GM23338 (cell line): ENCODE measurements around the gene ASAP2. TPM values are rescaled to one million over a fixed set of nuclear protein-coding genes. Genes with fewer than 3 reads are reported as not detected.

Experiments
- ATAC-seq: fragments of 200-7000 bp; cut with Tn5 transposase; 3 replicates; pipeline ENCODE4 v1.9.1; 2020
- DNase-seq: peaks from one replicate; pipeline ENCODE4 v3.0.0-alpha.2; 2015; ENCODE audit warnings: low spot score
- H2AFZ ChIP-seq: fragments of 200-600 bp; sonication (generic); 2 replicates; pipeline ENCODE4 v1.8.0; 2016; ENCODE audit warnings: antibody characterized with exemption, mild to moderate bottlenecking, moderate library complexity
- H3F3A ChIP-seq: fragments of 200-600 bp; sonication (generic); replicated peaks from 2 replicates; pipeline ENCODE4 v1.8.0; 2017; ENCODE audit warnings: antibody characterized with exemption, mixed run types, low read depth
- H3K27ac ChIP-seq: fragments of 200-600 bp; sonication (generic); 2 replicates; pipeline ENCODE4 v1.6.1; 2016; ENCODE audit warnings: low read depth
- H3K27me3 ChIP-seq: fragments of 200-600 bp; sonication (generic); 2 replicates; pipeline ENCODE4 v1.8.0; 2016; ENCODE audit warnings: mild to moderate bottlenecking, mixed run types, moderate library complexity; ENCODE audit not compliant: insufficient read depth
- H3K36me3 ChIP-seq: fragments of 200-600 bp; sonication (generic); 2 replicates; pipeline ENCODE4 v1.8.0; 2016; ENCODE audit warnings: mild to moderate bottlenecking; ENCODE audit not compliant: insufficient read depth
- H3K4me1 ChIP-seq: fragments of 200-600 bp; sonication (generic); 2 replicates; pipeline ENCODE4 v1.8.0; 2016; ENCODE audit warnings: mild to moderate bottlenecking, moderate library complexity; ENCODE audit not compliant: insufficient read depth
- H3K4me2 ChIP-seq: fragments of 200-600 bp; sonication (generic); 2 replicates; pipeline ENCODE4 v1.7.1; 2017; ENCODE audit warnings: mixed run types
- H3K4me3 ChIP-seq: fragments of 200-600 bp; sonication (generic); 2 replicates; pipeline ENCODE4 v1.6.1; 2016; ENCODE audit warnings: mixed run types
- H3K79me2 ChIP-seq: fragments of 200-600 bp; sonication (generic); replicated peaks from 2 replicates; pipeline ENCODE4 v1.8.0; 2017; ENCODE audit warnings: mild to moderate bottlenecking; ENCODE audit not compliant: insufficient read depth
- H3K9me2 ChIP-seq: fragments of 200-600 bp; sonication (generic); 2 replicates; pipeline ENCODE4 v1.8.0; 2017; ENCODE audit not compliant: insufficient read depth
- H4K20me1 ChIP-seq: fragments of 200-600 bp; sonication (generic); replicated peaks from 2 replicates; pipeline ENCODE4 v1.8.0; 2017; ENCODE audit warnings: mild to moderate bottlenecking; ENCODE audit not compliant: insufficient read depth
- H3K27ac Mint-ChIP-seq: 2 replicates; pipeline ENCODE4 v1.8.0; 2020; ENCODE audit warnings: inconsistent platforms, mild to moderate bottlenecking, moderate library complexity, mixed read lengths
- H3K27me3 Mint-ChIP-seq: 3 replicates; pipeline ENCODE4 v1.8.0; 2022; ENCODE audit warnings: low read depth, mild to moderate bottlenecking, moderate library complexity, mixed read lengths, inconsistent platforms; ENCODE audit not compliant: insufficient read depth, poor library complexity
- H3K36me3 Mint-ChIP-seq: 3 replicates; pipeline ENCODE4 v1.8.0; 2021; ENCODE audit warnings: low read depth, mild to moderate bottlenecking, inconsistent platforms, moderate library complexity, mixed read lengths
- H3K4me1 Mint-ChIP-seq: 3 replicates; pipeline ENCODE4 v1.8.0; 2020; ENCODE audit warnings: mild to moderate bottlenecking, inconsistent platforms, mixed read lengths
- H3K4me3 Mint-ChIP-seq: 3 replicates; pipeline ENCODE4 v1.8.0; 2021; ENCODE audit warnings: moderate library complexity, mild to moderate bottlenecking, inconsistent platforms, mixed read lengths
- H3K9me3 Mint-ChIP-seq: 3 replicates; pipeline ENCODE4 v1.8.0; 2020; ENCODE audit warnings: moderate library complexity, mild to moderate bottlenecking, inconsistent platforms, mixed read lengths
- CREB1 ChIP-seq: fragments of 250-450 bp; sonication (Bioruptor Pico); IDR thresholded peaks from 2 replicates; pipeline ENCODE4 v1.5.0; 2020; ENCODE audit warnings: low read depth, mild to moderate bottlenecking, moderate library complexity
- EZH2 ChIP-seq: fragments of 200-600 bp; sonication (generic); IDR thresholded peaks from one replicate; pipeline ENCODE4 v1.8.0; 2017; ENCODE audit warnings: antibody characterized with exemption, mild to moderate bottlenecking, low read depth; ENCODE audit not compliant: unreplicated experiment
- EZH2phosphoT487 ChIP-seq: fragments of 200-600 bp; sonication (generic); IDR thresholded peaks from one replicate; pipeline ENCODE4 v1.8.1; 2018; ENCODE audit warnings: antibody characterized with exemption; ENCODE audit not compliant: unreplicated experiment
- JUNB ChIP-seq: IDR thresholded peaks from one replicate; pipeline ENCODE4 v1.6.1; 2016; ENCODE audit warnings: antibody characterized with exemption; ENCODE audit not compliant: unreplicated experiment
- POLR2AphosphoS5 ChIP-seq: IDR thresholded peaks from 2 replicates; pipeline ENCODE4 v1.6.1; 2016; ENCODE audit warnings: antibody characterized with exemption, low read depth
- STAT1 ChIP-seq: IDR thresholded peaks from one replicate; pipeline ENCODE4 v1.6.1; 2016; ENCODE audit warnings: antibody characterized with exemption; ENCODE audit not compliant: unreplicated experiment
- ZNF114 ChIP-seq: fragments of 250-450 bp; sonication (Bioruptor Pico); IDR thresholded peaks from 2 replicates; pipeline ENCODE4 v1.5.0; 2020; ENCODE audit warnings: mild to moderate bottlenecking, moderate library complexity
- ZNF331 ChIP-seq: fragments of 250-450 bp; sonication (Bioruptor Pico); IDR thresholded peaks from 2 replicates; pipeline ENCODE4 v1.5.0; 2020; ENCODE audit warnings: low read depth, mild to moderate bottlenecking, moderate library complexity
- polyA plus RNA-seq: library from polyadenylated mRNA; unstranded; fragments of >200 nt; fragmentation: Nextera tagmentation; extraction: Ambion mirVana; gene quantifications from 2 replicates; pipeline ENCODE4 v1.2.1, GENCODE V29; 2016
- total RNA-seq: library from RNA; depleted of rRNA; stranded (reverse); fragments of >200 nt; shearing (Covaris generic); gene quantifications from 2 replicates; pipeline ENCODE4 v1.2.3, GENCODE V29; 2014
- TF ChIP-seq, protein P1 (sequence below): IDR thresholded peaks from 2 replicates; pipeline ENCODE4 v1.6.1; 2016; ENCODE audit warnings: antibody characterized with exemption
- TF ChIP-seq, protein P2 (sequence below), 2 experiments: fragments of 200-600 bp in 1 of 2; sonication (generic) in 1 of 2; conservative IDR thresholded peaks; 2 replicates each; pipeline versions ENCODE4 v1.5.1 to v1.6.1; 2016 to 2017; ENCODE audit warnings: antibody characterized with exemption in 2 of 2, low read depth in 2 of 2, mild to moderate bottlenecking in 2 of 2, moderate library complexity in 1 of 2

Gene ASAP2
- total and polyA plus RNA-seq, 2 experiments from 2014 or later, result 2.6 to 15.6 TPM

DNA sequence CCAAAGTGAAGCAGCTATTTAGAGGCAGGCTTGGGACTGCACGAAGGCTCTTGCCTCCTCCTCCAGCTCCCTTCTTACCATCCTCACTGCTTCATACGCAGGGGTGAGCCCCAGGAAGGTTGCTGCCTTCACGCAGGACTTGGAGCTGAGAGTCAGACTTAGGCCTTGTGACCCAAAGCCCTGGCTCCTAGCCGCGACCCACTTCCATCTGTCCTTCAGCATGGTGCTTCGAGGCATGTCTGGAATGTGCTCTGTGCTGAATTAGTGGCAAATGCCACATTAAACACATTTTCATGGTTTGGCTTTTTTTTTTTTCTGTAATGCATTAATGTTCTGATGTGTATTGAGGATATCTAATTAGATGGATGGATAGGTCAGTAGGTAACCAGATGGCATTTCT lies 179.2 kb downstream of the ASAP2 start:
- Mint-ChIP-seq H3K36me3 (peaks cover 28% of the 10 kb centered on the region), H3K9me3 (no peaks in the 10 kb centered on the region), H3K4me1 (no peaks in the 10 kb centered on the region), H3K4me3 (no peak overlapping the region), H3K27me3 (peaks cover 2% of the 10 kb centered on the region), H3K27ac (no peak overlapping the region)
- Histone ChIP-seq H3K27ac (no peak overlapping the region), H3K4me2 (no peak overlapping the region), H3K27me3 (no peaks in the 10 kb centered on the region), H3K79me2 (no peaks in the 10 kb centered on the region), H3K4me1 (no peaks in the 10 kb centered on the region), H3F3A (no peaks in the 10 kb centered on the region), H3K36me3 (no peaks in the 10 kb centered on the region; the same call in 1 of the 2 replicates), H3K9me2 (no peaks in the 10 kb centered on the region), H2AFZ (no peak overlapping the region), H3K4me3 (no peak overlapping the region), H4K20me1 (no peaks in the 10 kb centered on the region)
- TF ChIP-seq JUNB (no peak), ZNF114 (CRISPR knock-in tag) (no peak), EZH2phosphoT487 (no peak), POLR2AphosphoS5 (no peak), STAT1 (no peak), ZNF331 (CRISPR knock-in tag) (no peak)
- DNase-seq (no peak), ATAC-seq (no peak)

DNA sequence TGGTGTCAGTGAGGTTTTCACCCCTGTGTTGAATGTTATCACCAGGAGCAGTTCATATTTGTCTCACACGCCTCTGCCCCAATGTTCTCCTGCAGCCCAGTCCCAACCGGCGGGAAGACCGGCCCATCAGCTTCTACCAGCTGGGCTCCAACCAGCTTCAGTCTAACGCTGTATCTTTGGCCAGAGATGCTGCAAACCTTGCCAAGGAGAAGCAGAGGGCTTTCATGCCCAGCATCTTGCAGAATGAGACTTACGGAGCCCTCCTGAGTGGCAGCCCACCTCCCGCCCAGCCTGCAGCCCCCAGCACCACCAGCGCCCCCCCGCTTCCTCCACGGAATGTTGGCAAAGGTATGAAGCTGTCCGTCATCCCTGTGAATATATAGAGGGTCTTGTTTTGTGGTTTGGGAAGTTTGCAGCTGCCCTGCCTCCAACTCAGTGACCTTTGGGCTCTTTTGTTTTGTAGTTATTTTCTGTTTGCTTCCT lies 181.6 kb downstream of the ASAP2 start:
- Mint-ChIP-seq H3K27ac (no peak overlapping the region), H3K27me3 (no peaks in the 10 kb centered on the region), H3K9me3 (no peaks in the 10 kb centered on the region), H3K4me3 (no peak overlapping the region), H3K36me3 (peaks cover 25% of the 10 kb centered on the region), H3K4me1 (peaks cover 14% of the 10 kb centered on the region)
- H3K36me3 ChIP-seq, result no peaks in the 10 kb centered on the region; the same call in 1 of the 2 replicates
- H4K20me1 ChIP-seq, result no peaks in the 10 kb centered on the region
- H3K79me2 ChIP-seq, result no peaks in the 10 kb centered on the region
- no peak overlapping the region for H3K4me3 ChIP-seq
- no peaks in the 10 kb centered on the region for H3F3A ChIP-seq
- H3K9me2 ChIP-seq, result no peaks in the 10 kb centered on the region
- H3K4me1 ChIP-seq, result peaks cover 7% of the 10 kb centered on the region; the same call in 1 of the 2 replicates
- no peak for ATAC-seq
- TF ChIP-seq EZH2 (no peak), STAT1 (no peak), EZH2phosphoT487 (no peak), CREB1 (CRISPR knock-in tag) (no peak), ZNF331 (CRISPR knock-in tag) (no peak), JUNB (no peak)
- TF ChIP-seq, protein P1, sequence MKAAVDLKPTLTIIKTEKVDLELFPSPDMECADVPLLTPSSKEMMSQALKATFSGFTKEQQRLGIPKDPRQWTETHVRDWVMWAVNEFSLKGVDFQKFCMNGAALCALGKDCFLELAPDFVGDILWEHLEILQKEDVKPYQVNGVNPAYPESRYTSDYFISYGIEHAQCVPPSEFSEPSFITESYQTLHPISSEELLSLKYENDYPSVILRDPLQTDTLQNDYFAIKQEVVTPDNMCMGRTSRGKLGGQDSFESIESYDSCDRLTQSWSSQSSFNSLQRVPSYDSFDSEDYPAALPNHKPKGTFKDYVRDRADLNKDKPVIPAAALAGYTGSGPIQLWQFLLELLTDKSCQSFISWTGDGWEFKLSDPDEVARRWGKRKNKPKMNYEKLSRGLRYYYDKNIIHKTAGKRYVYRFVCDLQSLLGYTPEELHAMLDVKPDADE, result no peak
- TF ChIP-seq, protein P2, sequence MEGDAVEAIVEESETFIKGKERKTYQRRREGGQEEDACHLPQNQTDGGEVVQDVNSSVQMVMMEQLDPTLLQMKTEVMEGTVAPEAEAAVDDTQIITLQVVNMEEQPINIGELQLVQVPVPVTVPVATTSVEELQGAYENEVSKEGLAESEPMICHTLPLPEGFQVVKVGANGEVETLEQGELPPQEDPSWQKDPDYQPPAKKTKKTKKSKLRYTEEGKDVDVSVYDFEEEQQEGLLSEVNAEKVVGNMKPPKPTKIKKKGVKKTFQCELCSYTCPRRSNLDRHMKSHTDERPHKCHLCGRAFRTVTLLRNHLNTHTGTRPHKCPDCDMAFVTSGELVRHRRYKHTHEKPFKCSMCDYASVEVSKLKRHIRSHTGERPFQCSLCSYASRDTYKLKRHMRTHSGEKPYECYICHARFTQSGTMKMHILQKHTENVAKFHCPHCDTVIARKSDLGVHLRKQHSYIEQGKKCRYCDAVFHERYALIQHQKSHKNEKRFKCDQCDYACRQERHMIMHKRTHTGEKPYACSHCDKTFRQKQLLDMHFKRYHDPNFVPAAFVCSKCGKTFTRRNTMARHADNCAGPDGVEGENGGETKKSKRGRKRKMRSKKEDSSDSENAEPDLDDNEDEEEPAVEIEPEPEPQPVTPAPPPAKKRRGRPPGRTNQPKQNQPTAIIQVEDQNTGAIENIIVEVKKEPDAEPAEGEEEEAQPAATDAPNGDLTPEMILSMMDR (conservative IDR thresholded peaks at IDR 0.05; ENCODE audit: low read depth in 2 of 2), result no peak
- H3K27ac ChIP-seq, result no peak overlapping the region
- H3K27me3 ChIP-seq, result no peaks in the 10 kb centered on the region
- no peak for DNase-seq
- H3K4me2 ChIP-seq, result no peak overlapping the region
- no peak overlapping the region for H2AFZ ChIP-seq
